H9 (cell line): ENCODE data around the gene TMEM175. TPM values are rescaled to one million over a fixed set of nuclear protein-coding genes. Genes with fewer than 3 reads are reported as not detected.

ENCODE experiments used
- DNase-seq: peaks from one replicate; pipeline ENCODE4 v3.0.0-alpha.2; 2017
- H2AFZ ChIP-seq: one replicate; pipeline ENCODE4 v1.6.1; 2013; ENCODE audit warnings: mild to moderate bottlenecking, low read length, control low read depth, moderate library complexity
- H2AK5ac ChIP-seq: 2 replicates; pipeline ENCODE4 v1.6.1; 2013; ENCODE audit warnings: low read length, control low read depth, mixed read lengths; ENCODE audit not compliant: insufficient read length
- H2BK120ac ChIP-seq: one replicate; pipeline ENCODE4 v1.6.1; 2013; ENCODE audit warnings: low read depth, mild to moderate bottlenecking, low read length, control low read depth, inconsistent platforms; ENCODE audit not compliant: poor library complexity, severe bottlenecking
- H2BK12ac ChIP-seq: 2 replicates; pipeline ENCODE4 v1.6.1; 2013; ENCODE audit warnings: low read length, control low read depth, mixed read lengths, low read depth; ENCODE audit not compliant: insufficient read length
- H2BK15ac ChIP-seq: 2 replicates; pipeline ENCODE4 v1.6.1; 2013; ENCODE audit warnings: low read depth, low read length, control low read depth
- H2BK20ac ChIP-seq: one replicate; pipeline ENCODE4 v1.6.1; 2013; ENCODE audit warnings: low read depth, mild to moderate bottlenecking, low read length, control low read depth, inconsistent platforms; ENCODE audit not compliant: poor library complexity, severe bottlenecking
- H2BK5ac ChIP-seq: 2 replicates; pipeline ENCODE4 v1.6.1; 2013; ENCODE audit warnings: low read length, control low read depth, mixed read lengths; ENCODE audit not compliant: insufficient read length
- H3K14ac ChIP-seq: 2 replicates; pipeline ENCODE4 v1.6.1; 2013; ENCODE audit warnings: low read length, control low read depth; ENCODE audit not compliant: insufficient read depth
- H3K18ac ChIP-seq: 2 replicates; pipeline ENCODE4 v1.6.1; 2013; ENCODE audit warnings: low read depth, mild to moderate bottlenecking, mixed read lengths, low read length, control low read depth; ENCODE audit not compliant: insufficient read length
- H3K23ac ChIP-seq: 2 replicates; pipeline ENCODE4 v1.6.1; 2013; ENCODE audit warnings: low read length, control low read depth, mixed read lengths, low read depth; ENCODE audit not compliant: insufficient read length
- H3K23me2 ChIP-seq: 2 replicates; pipeline ENCODE4 v1.6.1; 2013; ENCODE audit warnings: low read depth, mild to moderate bottlenecking, mixed read lengths, low read length, control low read depth; ENCODE audit not compliant: insufficient read length, poor library complexity, severe bottlenecking
- H3K27ac ChIP-seq: 2 replicates; pipeline ENCODE4 v1.5.1; 2013; ENCODE audit warnings: low read length, control low read depth, mixed read lengths, low read depth; ENCODE audit not compliant: insufficient read length
- H3K27me3 ChIP-seq: 2 replicates; pipeline ENCODE4 v1.6.1; 2013; ENCODE audit warnings: low read length, control low read depth, inconsistent platforms; ENCODE audit not compliant: insufficient read depth
- H3K4ac ChIP-seq: 2 replicates; pipeline ENCODE4 v1.6.1; 2013; ENCODE audit warnings: low read depth, mild to moderate bottlenecking, control low read depth, inconsistent platforms, low read length, moderate library complexity
- H3K4me1 ChIP-seq: 2 replicates; pipeline ENCODE4 v1.6.1; 2013; ENCODE audit warnings: low read length, control low read depth, inconsistent platforms; ENCODE audit not compliant: insufficient read depth
- H3K4me2 ChIP-seq: 2 replicates; pipeline ENCODE4 v1.6.1; 2013; ENCODE audit warnings: low read length, control low read depth, mixed read lengths; ENCODE audit not compliant: insufficient read length, insufficient read depth
- H3K56ac ChIP-seq: 2 replicates; pipeline ENCODE4 v1.6.1; 2013; ENCODE audit warnings: low read depth, mild to moderate bottlenecking, mixed read lengths, low read length, control low read depth; ENCODE audit not compliant: insufficient read length
- H3K79me1 ChIP-seq: 2 replicates; pipeline ENCODE4 v1.6.1; 2013; ENCODE audit warnings: low read depth, mild to moderate bottlenecking, moderate library complexity, low read length, control low read depth, inconsistent platforms; ENCODE audit not compliant: insufficient read depth, poor library complexity, severe bottlenecking
- H3K79me2 ChIP-seq: 2 replicates; pipeline ENCODE4 v1.6.1; 2013; ENCODE audit warnings: low read length, control low read depth, inconsistent platforms; ENCODE audit not compliant: insufficient read depth
- H3K9ac ChIP-seq: 2 replicates; pipeline ENCODE4 v1.6.1; 2013; ENCODE audit warnings: low read length, control low read depth, mixed read lengths; ENCODE audit not compliant: insufficient read length; ENCODE audit errors: extremely low read depth
- H3K9me3 ChIP-seq: one replicate; pipeline ENCODE4 v1.6.1; 2013; ENCODE audit warnings: low read depth, low read length, inconsistent platforms; ENCODE audit not compliant: control insufficient read depth
- H3T11ph ChIP-seq: one replicate; pipeline ENCODE4 v1.6.1; 2013; ENCODE audit warnings: mild to moderate bottlenecking, low read length, control low read depth, inconsistent platforms
- H4K20me1 ChIP-seq: one replicate; pipeline ENCODE4 v1.6.1; 2013; ENCODE audit not compliant: control insufficient read depth, insufficient read length, insufficient read depth
- H4K5ac ChIP-seq: 2 replicates; pipeline ENCODE4 v1.6.1; 2013; ENCODE audit warnings: low read depth, mild to moderate bottlenecking, mixed read lengths, low read length, control low read depth; ENCODE audit not compliant: insufficient read length
- H4K8ac ChIP-seq: replicated peaks from 2 replicates; pipeline ENCODE4 v1.6.1; 2013; ENCODE audit warnings: low read length, control low read depth, mixed read lengths, low read depth; ENCODE audit not compliant: insufficient read length
- H4K91ac ChIP-seq: 2 replicates; pipeline ENCODE4 v1.6.1; 2013; ENCODE audit warnings: low read depth, mild to moderate bottlenecking, moderate library complexity, mixed read lengths, low read length, control low read depth; ENCODE audit not compliant: insufficient read length
- H3K27ac Mint-ChIP-seq, 3 experiments: 2 replicates in 2 of 3; 3 replicates in 1 of 3; pipeline ENCODE4 v1.8.0; 2020 to 2021; ENCODE audit warnings: mixed read lengths in 3 of 3, mild to moderate bottlenecking in 1 of 3, moderate library complexity in 1 of 3
- H3K27me3 Mint-ChIP-seq: 2 replicates; pipeline ENCODE4 v1.8.0; 2021; ENCODE audit warnings: low read depth, mild to moderate bottlenecking, moderate library complexity, mixed read lengths
- H3K36me3 Mint-ChIP-seq, 3 experiments: 2 replicates in 2 of 3; 3 replicates in 1 of 3; pipeline ENCODE4 v1.8.0; 2020 to 2021; ENCODE audit warnings: low read depth in 3 of 3, mixed read lengths in 3 of 3; ENCODE audit not compliant: insufficient read depth in 1 of 3
- H3K4me1 Mint-ChIP-seq, 2 experiments: 2 replicates each; pipeline ENCODE4 v1.8.0; 2020; ENCODE audit warnings: mixed read lengths in 2 of 2
- H3K4me3 Mint-ChIP-seq, 2 experiments: 2 replicates in 1 of 2; 3 replicates in 1 of 2; pipeline ENCODE4 v1.8.0; 2020 to 2021; ENCODE audit warnings: mild to moderate bottlenecking in 2 of 2, mixed read lengths in 2 of 2, moderate library complexity in 1 of 2
- H3K9me3 Mint-ChIP-seq, 2 experiments: 2 replicates in 1 of 2; 3 replicates in 1 of 2; pipeline ENCODE4 v1.8.0; 2020; ENCODE audit warnings: mild to moderate bottlenecking in 2 of 2, mixed read lengths in 2 of 2, moderate library complexity in 1 of 2
- WGBS: extraction: QIAGEN DNeasy Blood & Tissue Kit; methylation state at CpG from one replicate; pipeline ENCODE4 v1.1.7; 2013; ENCODE audit warnings: missing lambda C conversion rate, low lambda C conversion rate, mixed read lengths; ENCODE audit not compliant: insufficient read length; ENCODE audit errors: extremely low coverage; 5-methylcytosine and 5-hydroxymethylcytosine counted together
- total RNA-seq: library from RNA; stranded (reverse); gene quantifications from 2 replicates; pipeline ENCODE4 v1.2.1, GENCODE V29; 2021
- TF ChIP-seq, protein P1 (sequence below): fragments of 200-600 bp; sonication (generic); conservative IDR thresholded peaks from 3 replicates; pipeline ENCODE4 v1.8.0; 2021; ENCODE audit warnings: antibody characterized with exemption, mild to moderate bottlenecking

The TMEM175 gene
- total RNA-seq, 1 experiment from 2014 or later = 6.4 TPM

DNA sequence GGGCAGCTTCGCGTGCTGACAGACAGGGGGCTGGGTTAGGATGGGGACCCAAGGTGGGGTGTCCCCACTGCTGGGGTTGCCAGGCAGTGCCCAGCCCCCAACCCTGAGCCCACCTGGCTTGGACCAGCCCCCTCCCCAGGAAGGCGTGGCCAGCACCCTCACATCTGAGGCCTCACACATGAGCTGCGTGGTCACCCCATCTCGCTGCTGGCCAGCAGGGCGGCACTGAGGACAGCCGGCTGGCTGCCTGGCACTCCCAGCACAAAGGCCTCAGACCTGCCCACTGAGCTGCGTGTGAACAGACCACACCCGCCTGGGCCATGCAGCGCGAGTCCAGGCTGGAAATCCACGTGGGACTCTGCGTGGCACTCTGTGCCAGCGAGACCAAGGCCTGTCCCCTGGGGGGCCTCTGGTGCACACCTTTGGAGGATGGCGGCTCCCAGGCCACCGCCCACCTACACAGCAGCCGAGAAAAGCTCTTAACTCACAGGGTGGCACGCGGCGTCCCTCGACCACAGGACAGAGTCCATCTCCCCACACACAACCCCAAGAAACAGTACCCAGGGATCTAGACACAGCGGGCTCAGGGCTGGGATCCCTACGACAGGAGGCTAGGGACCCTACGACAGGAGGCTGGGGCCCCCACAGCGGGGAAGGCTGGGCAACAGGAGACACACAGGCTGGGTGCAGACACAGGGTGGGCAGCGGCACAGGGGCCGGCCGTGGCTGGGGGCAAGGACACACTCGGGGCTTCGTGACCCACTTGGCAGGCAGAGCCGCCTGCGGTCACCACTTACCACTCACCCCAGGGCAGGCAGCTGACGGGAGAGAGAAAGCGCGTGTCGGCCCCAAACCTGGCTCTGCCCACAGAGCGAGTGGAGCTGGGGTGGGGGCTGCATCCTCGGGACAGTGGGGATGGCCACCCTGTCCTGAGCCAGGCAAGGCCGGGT, 31.3 kb downstream of the TMEM175 start:
- no peak overlapping the region for H2BK5ac ChIP-seq
- Mint-ChIP-seq H3K36me3 (peaks cover 0 to 4% (median 0%) of the 10 kb centered on the region in 3 experiments; a peak in 1 of 7 replicates), H3K4me1 (no peaks in the 10 kb centered on the region), H3K9me3 (no peaks in the 10 kb centered on the region), H3K27me3 (no peaks in the 10 kb centered on the region), H3K4me3 (no peak overlapping the region), H3K27ac (no peak overlapping the region)
- no CpG with 5 or more reads among the region's 39 CpGs for WGBS
- H2BK120ac ChIP-seq = no peak overlapping the region
- TF ChIP-seq, protein P1, sequence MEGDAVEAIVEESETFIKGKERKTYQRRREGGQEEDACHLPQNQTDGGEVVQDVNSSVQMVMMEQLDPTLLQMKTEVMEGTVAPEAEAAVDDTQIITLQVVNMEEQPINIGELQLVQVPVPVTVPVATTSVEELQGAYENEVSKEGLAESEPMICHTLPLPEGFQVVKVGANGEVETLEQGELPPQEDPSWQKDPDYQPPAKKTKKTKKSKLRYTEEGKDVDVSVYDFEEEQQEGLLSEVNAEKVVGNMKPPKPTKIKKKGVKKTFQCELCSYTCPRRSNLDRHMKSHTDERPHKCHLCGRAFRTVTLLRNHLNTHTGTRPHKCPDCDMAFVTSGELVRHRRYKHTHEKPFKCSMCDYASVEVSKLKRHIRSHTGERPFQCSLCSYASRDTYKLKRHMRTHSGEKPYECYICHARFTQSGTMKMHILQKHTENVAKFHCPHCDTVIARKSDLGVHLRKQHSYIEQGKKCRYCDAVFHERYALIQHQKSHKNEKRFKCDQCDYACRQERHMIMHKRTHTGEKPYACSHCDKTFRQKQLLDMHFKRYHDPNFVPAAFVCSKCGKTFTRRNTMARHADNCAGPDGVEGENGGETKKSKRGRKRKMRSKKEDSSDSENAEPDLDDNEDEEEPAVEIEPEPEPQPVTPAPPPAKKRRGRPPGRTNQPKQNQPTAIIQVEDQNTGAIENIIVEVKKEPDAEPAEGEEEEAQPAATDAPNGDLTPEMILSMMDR = no peak
- no peaks in the 10 kb centered on the region for H3K79me2 ChIP-seq
- no peaks in the 10 kb centered on the region for H4K20me1 ChIP-seq
- no peak overlapping the region for H2BK12ac ChIP-seq
- H3K23me2 ChIP-seq = no peaks in the 10 kb centered on the region
- no peak overlapping the region for H3K56ac ChIP-seq
- no peak overlapping the region for H3K4me2 ChIP-seq
- H3K9me3 ChIP-seq = no peaks in the 10 kb centered on the region
- H3K27ac ChIP-seq = no peak overlapping the region
- DNase-seq = no peak
- no peak overlapping the region for H3K18ac ChIP-seq
- H4K91ac ChIP-seq = no peak overlapping the region
- H2BK20ac ChIP-seq = no peak overlapping the region
- no peak overlapping the region for H3K4ac ChIP-seq
- H4K5ac ChIP-seq = no peak overlapping the region
- no peak overlapping the region for H4K8ac ChIP-seq
- H3K79me1 ChIP-seq = no peaks in the 10 kb centered on the region
- H2AFZ ChIP-seq = no peak overlapping the region
- no peaks in the 10 kb centered on the region; the same call in 1 of the 2 replicates for H3K27me3 ChIP-seq
- no peak overlapping the region for H3K23ac ChIP-seq
- H2BK15ac ChIP-seq = no peak overlapping the region
- no peak overlapping the region for H3T11ph ChIP-seq
- no peaks in the 10 kb centered on the region for H3K4me1 ChIP-seq
- H3K9ac ChIP-seq = no peak overlapping the region
- H2AK5ac ChIP-seq = no peak overlapping the region
- H3K14ac ChIP-seq = no peak overlapping the region; the same call in 1 of the 2 replicates
